NCI-H345 treated with DMSO at 0.1 percent for 48 hours (cell line): ENCODE results near the gene LHPP.
"Not testable (repeated sequence)": the region's sequence is repeated elsewhere in the genome, so short reads cannot be mapped to it uniquely, and the experiment has no call there.

Source experiments
- DNase-seq: peaks from one replicate; lab custom pipeline; 2025; ENCODE audit not compliant: unreplicated experiment; lab: John Stamatoyannopoulos, UW

LHPP gene

DNA sequence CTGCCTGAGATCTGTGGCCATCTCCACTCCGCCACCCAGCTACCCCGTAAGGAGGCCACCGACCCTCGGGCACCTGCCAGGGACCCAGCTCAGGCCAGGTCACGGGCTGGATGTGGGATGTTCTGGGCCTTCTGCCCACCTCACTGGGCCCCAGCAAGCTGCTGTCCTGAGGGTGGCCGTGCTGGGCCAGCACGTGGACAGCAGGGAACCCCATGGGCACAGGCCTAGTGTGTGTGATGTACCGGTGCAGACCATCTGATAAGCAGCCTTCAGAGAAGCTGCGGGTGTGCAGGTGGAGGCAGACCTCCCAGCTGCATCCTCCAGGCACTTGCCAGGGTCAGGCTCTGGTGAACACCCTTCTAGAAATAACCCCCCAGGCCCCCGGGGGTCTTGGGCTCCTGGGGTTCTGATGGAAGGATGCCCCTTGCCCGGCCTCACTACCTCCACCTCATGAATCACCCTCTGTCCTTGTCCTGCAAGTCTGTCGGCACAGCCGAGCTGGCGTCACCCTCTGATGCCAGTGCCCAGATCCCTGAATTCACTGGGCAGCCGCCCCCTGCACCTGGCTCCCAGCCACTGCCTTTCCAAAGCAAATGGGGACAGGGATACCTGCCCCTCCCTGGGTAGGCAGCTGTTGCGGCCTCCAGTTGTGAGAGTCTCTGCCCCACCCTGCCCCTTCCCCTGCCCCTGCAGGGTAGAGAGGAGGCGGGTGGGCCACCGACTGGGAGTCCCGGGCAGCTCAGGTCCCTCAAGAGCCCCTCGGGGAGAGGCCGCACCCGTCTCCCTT is 142.8 kb downstream of the LHPP start:
- no peak for DNase-seq

DNA sequence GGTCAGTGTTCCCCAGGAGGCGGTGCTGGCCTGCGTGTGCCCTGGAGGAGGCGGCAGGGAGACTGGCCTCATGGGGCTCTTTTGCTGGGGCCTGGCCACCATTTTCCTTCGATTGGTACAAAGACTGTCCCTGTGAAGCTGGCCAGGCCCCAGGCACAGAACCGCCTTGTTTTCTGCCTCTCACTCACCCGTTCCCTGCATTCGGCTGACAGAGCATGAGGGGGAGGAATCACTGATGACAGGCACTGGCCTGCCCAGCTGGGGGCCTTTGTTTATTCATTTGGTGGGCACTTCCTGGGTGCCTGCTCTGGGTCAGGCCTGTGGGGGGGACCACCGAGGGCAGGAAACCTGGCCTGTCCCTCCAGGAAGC is 143.4 kb downstream of the LHPP start:
- DNase-seq: no peak

DNA sequence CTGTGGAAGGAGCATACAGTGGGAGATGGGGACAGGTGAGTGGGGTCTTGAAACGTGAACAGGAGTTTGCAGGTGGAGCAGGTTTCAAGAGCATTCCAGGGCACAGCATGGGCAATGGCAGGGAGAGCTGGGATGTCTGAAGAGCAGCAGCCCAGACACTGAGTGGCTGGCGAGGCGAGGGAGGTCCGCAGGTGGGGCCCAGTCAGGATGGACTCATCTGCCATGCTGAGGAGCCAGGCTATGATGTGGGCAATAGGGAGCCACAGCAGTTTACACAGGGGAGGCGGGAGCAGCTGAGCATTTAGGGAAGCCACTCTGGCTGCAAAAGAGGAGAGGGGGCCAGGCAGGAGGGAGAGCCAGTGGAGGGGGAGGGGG is 143.8 kb downstream of the LHPP start:
- DNase-seq: no peak

DNA sequence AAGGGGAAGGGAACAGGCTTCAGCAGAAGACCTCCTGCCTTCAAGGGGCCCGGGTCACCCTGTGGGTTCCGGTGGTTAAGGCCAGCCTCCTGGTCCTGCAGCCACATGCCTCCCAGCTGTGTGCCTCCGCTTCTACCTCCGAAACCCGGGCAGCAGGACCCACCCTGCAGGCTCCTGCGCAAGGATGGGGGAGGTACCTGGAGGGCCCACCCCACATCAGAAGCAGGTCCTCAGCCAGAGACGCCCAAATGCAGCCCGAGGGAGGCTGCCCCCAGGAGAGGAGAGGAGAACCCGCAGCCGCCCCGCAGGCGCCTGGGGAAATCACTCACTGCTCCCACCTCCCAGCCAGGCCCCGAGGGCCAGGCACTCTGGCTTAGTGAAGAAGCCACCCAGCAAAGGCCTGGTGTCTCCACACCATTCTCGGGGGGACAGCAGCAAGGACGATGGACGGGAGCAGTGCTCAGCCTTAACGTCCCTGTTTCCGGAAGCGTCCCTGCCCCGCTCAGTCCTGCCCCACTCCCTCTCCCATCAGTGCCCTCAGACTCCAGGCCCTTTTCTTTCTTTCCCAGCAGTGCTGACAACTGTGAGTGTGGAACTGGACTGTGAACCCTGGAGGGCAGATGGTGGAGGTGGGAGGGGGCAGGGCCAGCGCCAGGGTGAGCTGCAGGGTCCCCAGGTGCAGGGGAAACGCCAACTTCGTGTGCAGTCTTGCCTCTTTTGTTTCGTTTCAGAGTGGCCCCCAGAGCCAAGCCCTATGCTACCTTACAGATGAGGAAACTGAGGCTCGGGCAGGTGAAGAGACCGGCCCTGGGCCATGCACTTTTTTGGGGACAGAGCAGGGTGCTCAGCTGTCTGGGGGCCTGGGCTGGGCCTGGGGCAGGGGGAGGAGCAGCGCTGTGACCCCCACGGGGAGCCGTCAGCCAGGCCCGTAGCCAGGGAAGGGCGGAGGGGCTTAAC is 144.5 kb downstream of the LHPP start:
- DNase-seq: no peak

DNA sequence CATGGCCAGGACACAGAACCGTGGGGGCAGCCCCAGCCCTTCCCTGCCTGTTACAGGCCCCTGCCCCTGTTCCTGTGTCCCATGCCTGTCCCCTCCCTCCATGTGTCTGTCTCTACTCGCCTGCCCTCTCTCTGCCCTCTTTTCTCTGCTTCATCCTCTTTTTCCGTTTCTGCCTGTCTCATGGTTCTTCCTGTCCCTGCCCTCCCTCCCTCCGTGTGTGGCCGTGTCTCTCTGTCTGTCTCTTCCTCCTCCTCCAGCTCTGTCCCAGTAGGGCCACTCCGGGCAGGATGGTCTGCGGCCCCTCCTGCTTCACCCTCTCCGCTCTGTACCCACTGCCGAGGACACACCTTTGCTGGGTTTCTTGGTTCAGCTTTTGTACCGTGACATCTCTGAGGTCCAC is 145.2 kb downstream of the LHPP start:
- DNase-seq: no peak

DNA sequence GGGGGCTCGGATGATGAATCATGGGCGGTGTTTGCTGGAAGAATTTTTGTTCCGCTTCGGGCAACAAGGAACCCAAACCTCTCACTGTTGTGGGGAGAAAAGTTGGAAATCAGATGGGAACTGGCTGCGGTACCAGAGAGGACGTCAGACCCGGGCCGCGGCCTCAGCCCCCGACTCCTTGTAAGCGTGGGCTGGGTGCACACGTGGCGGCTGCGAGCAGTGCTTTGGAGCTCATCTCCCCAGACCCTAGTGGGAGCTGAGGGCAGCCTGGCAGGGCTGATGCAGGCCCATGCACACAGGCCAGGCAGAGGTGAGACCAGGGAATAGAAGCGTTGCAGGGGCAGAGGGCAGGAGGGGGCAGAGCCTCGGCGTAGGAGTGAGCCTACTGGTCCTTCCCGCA is 146.1 kb downstream of the LHPP start:
- no peak for DNase-seq

DNA sequence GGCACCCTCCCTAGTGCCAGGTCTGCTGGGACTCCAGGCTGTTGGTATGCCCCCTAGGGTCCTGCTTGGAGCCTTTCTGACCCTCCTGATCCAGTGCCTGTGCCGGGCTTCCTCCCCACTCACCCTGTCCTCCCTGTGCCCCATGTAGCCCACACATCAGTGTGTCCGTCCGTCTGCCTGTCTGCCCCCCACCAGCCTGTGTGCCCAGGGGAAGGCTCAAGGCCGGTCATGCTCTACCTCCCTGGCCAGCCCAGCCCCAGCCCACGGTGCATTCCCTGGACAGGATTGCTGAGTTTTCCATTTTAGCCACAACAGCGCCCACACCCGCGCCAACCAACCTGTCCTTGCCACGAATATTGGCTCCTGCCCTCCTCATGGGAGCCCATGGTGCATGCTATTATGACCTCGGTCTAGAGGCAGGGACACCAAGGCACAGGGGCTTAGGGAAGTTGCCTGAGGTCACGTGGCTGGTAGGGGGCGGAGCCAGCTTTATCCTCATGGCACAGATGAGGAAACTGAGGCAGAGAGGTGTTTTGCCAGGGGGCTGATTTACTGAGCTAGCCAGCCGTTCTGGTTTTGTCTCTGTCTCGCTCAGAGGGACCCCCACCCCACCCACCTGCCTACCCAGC is 146.6 kb downstream of the LHPP start:
- DNase-seq: no peak

DNA sequence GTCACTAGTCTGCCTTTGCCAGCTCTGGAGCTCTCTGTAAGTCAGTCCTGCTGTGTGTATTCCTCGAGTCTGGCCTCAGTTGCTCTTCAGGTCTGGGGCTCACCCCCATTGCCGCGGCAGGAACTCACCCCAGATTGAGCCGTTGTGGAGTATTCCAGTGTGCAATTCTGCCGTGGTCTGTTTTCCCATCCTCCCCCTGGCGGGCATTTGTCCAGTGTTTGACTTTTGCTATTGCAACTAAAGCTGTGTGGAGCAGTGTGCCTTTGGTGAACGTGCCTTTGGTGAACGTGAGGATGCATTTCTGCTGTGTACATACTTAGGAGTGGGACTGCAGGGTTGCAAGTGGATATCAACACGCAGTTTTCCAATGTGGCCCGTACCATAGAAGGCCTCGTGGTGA is 148.1 kb downstream of the LHPP start:
- DNase-seq: no peak

DNA sequence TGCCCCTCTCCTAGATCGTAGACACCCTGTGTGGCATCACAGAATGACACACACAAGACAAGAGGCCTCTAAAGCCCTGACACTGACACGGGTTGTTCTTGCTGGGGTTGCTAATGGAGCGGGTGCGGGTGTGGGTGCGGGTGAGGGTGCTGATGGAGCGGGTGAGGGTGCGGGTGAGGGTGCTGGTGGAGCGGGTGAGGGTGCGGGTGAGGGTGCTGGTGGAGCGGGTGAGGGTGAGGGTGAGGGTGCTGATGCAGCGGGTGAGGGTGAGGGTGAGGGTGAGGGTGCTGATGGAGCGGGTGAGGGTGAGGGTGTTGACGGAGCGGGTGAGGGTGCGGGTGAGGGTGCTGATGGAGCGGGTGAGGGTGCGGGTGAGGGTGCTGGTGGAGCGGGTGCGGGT is 148.6 kb downstream of the LHPP start:
- DNase-seq: not testable (repeated sequence)

DNA sequence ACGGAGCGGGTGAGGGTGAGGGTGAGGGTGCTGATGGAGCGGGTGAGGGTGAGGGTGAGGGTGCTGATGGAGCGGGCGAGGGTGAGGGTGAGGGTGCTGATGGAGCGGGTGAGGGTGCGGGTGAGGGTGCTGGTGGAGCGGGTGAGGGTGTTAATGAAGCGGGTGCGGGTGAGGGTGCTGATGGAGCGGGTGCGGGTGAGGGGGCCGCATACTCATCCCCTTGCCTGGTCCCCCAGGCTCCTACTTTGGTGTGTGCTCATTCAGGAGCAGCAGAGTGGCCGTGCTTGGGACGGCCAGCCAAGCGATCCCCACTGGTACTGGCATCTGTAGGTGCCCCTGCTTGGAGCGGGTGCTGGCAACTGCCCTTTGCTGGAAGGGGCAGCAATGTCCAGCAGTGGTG is 149.2 kb downstream of the LHPP start:
- DNase-seq: not testable (repeated sequence)

DNA sequence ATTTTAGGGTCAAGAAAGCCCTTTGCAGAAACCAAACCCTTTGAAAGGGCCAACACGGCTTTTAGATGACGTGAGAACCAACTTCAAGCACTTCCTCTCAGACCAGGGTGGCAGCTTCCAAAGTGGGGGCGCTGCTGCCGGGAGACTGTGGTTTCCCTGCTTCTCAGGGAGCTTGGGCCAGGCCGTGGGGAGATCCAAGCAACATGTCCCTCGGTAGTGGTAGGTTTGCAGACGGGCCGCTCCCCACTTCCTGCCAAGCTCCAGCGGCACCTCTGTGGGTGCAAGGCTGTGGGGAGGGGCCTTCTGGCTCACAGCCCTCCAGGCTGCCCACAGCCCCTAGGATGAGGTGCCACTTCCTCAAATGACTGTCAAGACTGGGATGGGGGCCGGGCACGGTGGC is 150.1 kb downstream of the LHPP start:
- DNase-seq: no peak

DNA sequence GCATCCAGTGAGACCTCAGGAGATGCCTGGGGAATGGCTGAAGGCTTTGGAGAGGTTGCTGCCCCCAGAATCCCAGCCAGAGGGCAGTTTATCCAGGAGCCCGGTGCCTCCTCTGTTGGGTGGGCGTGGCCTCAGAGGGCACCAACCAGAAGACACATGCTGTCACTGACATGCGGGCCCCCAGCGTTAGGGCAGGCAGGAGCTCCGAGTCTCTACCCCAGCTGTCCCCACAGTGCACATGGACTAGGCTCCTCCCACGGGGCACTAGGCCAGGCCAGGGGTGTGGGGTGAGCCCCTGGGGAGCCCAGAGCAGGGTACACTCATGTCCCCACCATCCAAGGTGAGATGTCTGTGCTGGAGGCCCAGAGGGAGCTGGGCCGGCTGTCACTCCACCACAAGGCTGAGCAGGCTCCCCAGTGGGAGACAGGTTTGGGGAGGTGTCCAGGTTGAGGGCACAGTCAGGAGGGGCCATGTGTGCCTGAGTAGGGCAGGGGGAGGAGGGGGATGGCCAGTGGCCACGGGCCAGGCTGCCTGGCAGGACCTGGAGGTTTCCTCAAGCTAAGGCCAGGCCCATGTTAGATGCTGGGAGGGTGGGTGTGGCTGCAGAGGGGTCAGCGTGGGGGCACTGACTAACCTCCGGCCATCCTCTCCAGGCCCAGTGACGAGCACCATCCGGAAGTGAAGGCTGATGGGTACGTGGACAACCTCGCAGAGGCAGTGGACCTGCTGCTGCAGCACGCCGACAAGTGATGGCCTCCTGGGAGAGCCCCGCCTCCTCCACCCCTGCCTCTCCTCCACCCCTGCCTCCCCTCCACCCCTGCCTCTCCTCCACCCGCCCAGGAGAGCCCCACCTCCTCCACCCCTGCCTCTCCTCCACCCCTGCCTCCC is 151.2 kb downstream of the LHPP start:
- no peak for DNase-seq

DNA sequence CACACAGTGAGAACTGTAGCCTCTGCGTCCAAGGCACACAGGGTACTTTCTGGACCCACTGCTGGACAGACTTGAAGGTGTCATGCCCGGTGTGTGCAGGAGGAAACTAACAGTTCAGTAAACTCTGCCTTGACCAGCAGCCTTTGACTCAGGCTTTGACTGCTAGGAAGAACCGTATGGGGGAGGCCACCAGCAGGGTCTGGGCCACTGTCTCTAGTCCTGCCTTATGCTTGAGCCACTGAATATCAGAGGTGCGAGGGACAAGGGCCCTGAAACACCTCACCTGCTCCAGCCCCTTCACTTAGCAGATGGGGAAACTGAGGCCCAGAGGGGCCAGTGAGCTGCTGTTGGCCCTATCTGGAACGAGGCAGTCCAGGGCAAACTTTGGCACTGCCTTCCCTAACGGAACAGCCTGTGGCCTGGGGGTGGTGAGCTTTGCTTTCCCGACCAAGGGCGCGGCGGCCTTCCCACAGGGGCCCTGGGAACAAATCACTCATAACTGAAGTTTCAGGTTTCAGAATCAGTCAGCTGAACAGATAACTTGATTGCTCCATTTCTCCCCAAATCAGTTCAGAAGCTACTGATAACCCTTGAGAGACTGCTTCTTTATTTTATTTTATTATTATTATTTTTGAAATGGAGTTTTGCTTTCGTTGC is 152.5 kb downstream of the LHPP start:
- no peak for DNase-seq

DNA sequence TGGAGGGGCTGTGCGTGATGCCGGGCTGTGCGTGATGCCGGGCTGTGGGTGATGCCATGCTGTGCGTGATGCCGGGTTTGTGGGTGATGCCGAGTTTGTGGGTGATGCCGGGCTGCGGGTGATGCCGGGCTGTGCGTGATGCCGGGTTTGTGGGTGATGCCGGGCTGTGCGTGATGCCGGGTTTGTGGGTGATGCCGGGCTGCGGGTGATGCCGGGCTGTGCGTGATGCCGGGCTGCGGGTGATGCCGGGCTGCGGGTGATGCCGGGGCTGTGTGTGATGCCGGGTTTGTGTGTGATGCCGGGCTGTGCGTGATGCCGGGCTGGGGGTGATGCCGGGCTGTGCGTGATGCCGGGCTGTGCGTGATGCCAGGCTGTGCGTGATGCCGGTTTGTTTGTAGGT is 153.6 kb downstream of the LHPP start:
- DNase-seq: no peak

DNA sequence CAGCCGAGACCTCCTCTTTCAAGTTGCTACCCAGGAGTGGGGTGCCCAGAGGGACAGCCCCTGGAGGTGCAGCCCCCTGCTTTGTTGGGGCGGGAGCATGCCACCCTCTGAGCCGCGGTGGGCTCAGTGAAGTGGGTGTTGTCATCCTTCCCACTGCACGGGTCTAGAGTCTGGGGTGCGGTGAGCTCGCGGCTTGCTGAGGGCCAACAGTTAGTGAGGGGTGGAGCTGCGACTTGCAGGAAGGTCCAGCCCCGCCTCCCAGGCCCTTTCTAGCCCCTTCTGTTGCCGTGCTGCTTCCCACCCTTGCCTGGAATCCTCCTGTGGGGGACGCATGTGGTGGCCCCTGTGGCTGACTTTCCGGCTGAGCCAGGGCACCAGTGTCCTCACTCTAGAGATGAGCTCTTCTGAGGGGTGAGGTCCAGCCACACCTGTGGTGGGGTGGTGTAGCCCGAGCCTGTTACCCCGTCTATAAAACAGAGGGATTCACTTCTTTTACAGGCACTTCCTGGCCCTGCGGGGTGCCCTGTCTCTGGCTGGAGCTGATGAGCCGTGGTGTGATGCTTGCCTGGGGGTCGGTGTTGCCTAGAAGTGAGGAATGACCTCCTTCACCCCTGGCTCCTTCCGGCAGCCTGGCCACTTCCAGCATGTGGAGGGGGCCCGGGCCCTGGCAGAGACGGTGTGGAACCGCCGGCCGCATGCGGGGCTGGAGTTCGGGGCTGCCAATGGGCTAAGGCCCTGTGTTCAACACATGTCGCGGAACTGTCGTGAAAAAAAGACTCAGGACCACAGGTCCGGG is 154.6 kb downstream of the LHPP start:
- DNase-seq: no peak

DNA sequence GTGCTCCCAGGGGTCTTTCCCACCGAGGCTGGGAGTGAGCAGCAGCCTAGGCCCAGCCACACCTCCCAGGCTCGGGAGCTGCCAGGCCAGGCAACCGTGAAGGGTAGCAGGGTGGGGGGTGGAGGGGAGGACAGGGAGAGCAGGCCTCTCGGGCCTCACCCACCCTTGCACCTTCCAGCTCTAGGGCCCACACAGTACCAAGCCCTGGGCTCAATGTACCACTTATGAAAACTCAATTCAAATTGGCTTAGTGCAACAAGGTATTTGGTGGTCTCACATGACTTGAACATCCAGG is 155.2 kb downstream of the LHPP start:
- no peak for DNase-seq

DNA sequence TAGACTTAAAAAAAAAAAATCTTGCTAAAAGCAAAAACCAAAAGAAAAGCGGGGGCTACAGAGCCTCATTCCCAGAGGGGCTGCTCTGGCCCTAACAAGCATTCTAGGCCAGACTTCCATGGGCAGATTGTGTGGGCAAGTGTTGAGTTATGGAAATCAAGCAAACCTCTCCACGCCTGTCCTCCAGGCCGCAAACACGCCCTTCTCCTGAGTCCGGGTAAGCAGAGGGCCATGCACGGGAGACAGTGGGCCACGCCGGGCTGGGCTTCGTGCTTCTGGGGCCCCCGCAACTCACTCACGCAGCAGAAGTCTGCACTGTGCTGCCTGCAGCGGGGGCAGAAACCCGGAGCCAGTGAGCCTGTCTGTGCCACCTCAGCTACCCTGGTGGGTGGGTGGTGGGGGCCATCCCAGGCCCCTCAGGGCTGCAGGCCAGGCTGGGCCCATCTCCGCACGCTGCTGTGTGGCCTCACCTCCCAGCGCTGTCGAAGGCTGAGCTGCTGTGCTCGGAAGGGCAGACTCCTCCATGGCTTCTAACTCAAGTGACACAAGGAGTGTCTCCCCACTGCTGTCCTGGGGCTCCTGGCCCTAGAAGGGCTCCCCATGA is 156.9 kb downstream of the LHPP start:
- DNase-seq: no peak

DNA sequence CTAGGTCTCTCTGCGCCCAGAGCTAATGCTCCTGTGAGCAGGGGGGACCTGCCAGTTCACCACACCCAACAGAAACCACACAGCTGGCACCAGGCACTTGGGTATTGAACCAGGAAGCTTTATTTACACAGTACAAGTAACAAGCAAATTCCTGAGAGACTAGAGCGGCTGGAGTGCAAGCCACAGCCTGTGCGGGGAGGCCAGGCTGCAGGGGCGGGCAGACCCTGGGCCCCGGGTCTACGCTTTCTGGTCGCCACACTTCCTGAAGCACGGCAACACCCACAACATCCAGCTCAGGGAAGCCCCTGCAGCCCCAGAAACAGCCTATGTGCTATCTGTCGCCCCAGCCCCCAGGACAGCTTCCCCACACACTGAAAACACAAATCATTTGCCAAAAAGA is 157.6 kb downstream of the LHPP start:
- DNase-seq: no peak

DNA sequence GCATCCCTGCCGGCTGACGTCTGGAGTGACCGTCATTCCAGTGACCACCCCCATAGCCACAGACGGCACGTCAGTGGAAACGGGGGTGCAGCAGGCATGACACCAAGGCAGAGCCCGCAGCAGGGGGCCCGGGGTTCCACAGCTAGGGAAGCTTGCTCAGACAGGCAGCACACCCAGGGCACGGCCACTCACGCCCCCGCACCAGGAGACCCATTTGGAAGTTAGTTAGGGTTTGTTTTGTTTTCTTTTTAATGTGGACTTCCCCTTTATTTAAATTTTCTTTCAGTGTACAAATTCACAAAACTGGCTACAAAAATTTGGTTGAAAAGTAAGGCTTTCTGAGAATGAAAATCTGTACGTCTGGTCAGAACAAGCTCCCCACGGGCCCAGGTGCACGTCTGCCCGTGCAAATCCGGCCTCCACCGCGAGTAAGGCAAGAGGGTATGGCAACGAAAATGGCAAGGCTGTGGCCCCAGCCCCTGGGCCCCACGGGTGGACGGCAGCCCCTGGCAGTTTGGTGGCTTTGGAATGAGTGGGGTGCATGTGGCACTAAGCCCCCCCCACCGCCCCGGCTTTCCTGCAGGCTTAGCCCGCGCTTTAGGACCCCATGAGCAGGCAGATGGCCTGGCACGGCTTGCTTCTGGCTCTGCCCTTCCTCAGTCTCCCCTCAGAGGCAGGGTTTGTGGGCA is 158.3 kb downstream of the LHPP start:
- no peak for DNase-seq
